K562 treated with DMSO at 1 percent for 48 hours (cell line): ENCODE results near the gene LPP. TPM values are rescaled to one million over a fixed set of nuclear protein-coding genes. Genes with fewer than 3 reads are reported as not detected.

Experiments
- total RNA-seq: library from RNA; unstranded; fragments of 300-600 nt; gene quantifications from 2 replicates; pipeline ENCODE4 v1.2.3, GENCODE V29; 2022; ENCODE audit warnings: low replicate concordance; ENCODE audit errors: extremely low read depth

LPP gene
- not detected in 2 replicates for total RNA-seq

GRCh38 chr3:188154014-188154808 lies at the start of gene LPP:
LPP (plus strand) TSS chr3:188154157; CDS start chr3:188406121, 251,964 bp downstream.

